ENCODE measurements around the gene FBN3.

DNA sequence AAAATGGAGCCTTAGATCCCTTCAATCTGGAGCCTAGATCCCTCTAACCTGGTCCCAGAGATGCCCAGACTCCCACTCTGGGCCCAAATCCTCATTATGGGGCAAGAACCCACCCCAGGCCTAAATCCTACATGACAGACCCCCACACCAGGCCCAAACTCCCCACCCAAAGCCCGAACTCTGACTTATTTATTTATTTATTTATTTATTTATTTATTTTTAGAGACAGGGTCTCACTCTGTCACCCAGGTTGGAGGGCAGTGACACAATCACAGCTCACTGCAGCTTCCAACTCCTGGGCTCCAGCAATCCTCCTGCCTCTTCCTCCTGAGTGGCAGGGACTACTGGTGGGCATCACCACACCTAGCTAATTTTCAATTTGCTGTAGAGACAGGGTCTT lies 12.0 kb downstream of the FBN3 start:
- TF ChIP-seq, protein P1, sequence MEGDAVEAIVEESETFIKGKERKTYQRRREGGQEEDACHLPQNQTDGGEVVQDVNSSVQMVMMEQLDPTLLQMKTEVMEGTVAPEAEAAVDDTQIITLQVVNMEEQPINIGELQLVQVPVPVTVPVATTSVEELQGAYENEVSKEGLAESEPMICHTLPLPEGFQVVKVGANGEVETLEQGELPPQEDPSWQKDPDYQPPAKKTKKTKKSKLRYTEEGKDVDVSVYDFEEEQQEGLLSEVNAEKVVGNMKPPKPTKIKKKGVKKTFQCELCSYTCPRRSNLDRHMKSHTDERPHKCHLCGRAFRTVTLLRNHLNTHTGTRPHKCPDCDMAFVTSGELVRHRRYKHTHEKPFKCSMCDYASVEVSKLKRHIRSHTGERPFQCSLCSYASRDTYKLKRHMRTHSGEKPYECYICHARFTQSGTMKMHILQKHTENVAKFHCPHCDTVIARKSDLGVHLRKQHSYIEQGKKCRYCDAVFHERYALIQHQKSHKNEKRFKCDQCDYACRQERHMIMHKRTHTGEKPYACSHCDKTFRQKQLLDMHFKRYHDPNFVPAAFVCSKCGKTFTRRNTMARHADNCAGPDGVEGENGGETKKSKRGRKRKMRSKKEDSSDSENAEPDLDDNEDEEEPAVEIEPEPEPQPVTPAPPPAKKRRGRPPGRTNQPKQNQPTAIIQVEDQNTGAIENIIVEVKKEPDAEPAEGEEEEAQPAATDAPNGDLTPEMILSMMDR (IDR thresholded peaks at IDR 0.05), result no peak
- TF ChIP-seq CHD2 (IDR thresholded peaks at IDR 0.05; ENCODE audit: low read length, partially characterized antibody) (no peak), RAD21 (IDR thresholded peaks at IDR 0.05; ENCODE audit: low read length) (no peak), TCF12 (IDR thresholded peaks at IDR 0.05) (no peak), YY1 (IDR thresholded peaks at IDR 0.05; ENCODE audit: low read depth) (no peak), EZH2phosphoT487 (IDR thresholded peaks at IDR 0.05; ENCODE audit: borderline replicate concordance, low read depth) (no peak), EP300 (IDR thresholded peaks at IDR 0.05; ENCODE audit: borderline replicate concordance in 1 of 2, low read depth in 1 of 2, low read length in 1 of 2) (no peak), TAF1 (IDR thresholded peaks at IDR 0.05; ENCODE audit: borderline replicate concordance, low read depth, low read length) (no peak), POLR2AphosphoS5 (IDR thresholded peaks at IDR 0.05; ENCODE audit: low read depth, low read length) (no peak), SIN3A (IDR thresholded peaks at IDR 0.05; ENCODE audit: borderline replicate concordance, low read depth, low read length) (no peak), JUND (IDR thresholded peaks at IDR 0.05) (no peak)
- TF ChIP-seq, protein P2, sequence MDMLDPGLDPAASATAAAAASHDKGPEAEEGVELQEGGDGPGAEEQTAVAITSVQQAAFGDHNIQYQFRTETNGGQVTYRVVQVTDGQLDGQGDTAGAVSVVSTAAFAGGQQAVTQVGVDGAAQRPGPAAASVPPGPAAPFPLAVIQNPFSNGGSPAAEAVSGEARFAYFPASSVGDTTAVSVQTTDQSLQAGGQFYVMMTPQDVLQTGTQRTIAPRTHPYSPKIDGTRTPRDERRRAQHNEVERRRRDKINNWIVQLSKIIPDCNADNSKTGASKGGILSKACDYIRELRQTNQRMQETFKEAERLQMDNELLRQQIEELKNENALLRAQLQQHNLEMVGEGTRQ (IDR thresholded peaks at IDR 0.05; ENCODE audit: borderline replicate concordance, low read depth, low read length), result no peak
- TF ChIP-seq, protein P3, sequence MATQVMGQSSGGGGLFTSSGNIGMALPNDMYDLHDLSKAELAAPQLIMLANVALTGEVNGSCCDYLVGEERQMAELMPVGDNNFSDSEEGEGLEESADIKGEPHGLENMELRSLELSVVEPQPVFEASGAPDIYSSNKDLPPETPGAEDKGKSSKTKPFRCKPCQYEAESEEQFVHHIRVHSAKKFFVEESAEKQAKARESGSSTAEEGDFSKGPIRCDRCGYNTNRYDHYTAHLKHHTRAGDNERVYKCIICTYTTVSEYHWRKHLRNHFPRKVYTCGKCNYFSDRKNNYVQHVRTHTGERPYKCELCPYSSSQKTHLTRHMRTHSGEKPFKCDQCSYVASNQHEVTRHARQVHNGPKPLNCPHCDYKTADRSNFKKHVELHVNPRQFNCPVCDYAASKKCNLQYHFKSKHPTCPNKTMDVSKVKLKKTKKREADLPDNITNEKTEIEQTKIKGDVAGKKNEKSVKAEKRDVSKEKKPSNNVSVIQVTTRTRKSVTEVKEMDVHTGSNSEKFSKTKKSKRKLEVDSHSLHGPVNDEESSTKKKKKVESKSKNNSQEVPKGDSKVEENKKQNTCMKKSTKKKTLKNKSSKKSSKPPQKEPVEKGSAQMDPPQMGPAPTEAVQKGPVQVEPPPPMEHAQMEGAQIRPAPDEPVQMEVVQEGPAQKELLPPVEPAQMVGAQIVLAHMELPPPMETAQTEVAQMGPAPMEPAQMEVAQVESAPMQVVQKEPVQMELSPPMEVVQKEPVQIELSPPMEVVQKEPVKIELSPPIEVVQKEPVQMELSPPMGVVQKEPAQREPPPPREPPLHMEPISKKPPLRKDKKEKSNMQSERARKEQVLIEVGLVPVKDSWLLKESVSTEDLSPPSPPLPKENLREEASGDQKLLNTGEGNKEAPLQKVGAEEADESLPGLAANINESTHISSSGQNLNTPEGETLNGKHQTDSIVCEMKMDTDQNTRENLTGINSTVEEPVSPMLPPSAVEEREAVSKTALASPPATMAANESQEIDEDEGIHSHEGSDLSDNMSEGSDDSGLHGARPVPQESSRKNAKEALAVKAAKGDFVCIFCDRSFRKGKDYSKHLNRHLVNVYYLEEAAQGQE (IDR thresholded peaks at IDR 0.05; ENCODE audit: low read depth, low read length), result no peak
